D721Med (cell line): ENCODE results near the gene CDH23.

ENCODE experiments used
- DNase-seq: peaks from one replicate; pipeline ENCODE4 v3.0.0; 2011; ENCODE audit warnings: low spot score; ENCODE audit not compliant: insufficient read length
- FAIRE-seq: peaks from 2 replicates; lab custom pipeline; 2011; peaks lifted over from hg19 to GRCh38; lab: Jason Lieb, UNC
- TF ChIP-seq, protein P1 (sequence below): IDR thresholded peaks from 2 replicates; pipeline ENCODE4 v1.5.1; 2012; ENCODE audit warnings: mild to moderate bottlenecking, control low read depth; ENCODE audit not compliant: insufficient read depth; ENCODE audit errors: missing control alignments

Gene CDH23

DNA sequence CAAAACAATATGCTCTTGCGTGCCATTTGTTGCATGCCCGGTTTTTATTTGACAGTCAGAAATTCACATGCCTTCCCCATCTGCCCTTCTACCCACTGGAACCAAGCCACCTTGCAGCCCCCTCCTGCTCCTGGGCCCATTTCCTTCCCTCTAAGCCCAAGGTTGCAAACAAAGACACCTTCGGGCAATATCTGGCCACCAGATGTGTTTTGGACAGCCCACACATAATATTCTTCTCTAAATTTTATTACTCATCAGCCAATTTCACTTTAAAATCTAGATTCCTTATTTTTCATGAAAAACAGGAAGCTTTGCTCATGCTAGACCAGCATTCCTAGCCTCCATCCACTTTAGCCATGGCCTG, 341.1 kb downstream of the CDH23 start:
- no peak for DNase-seq
- FAIRE-seq = no peak
- TF ChIP-seq, protein P1, sequence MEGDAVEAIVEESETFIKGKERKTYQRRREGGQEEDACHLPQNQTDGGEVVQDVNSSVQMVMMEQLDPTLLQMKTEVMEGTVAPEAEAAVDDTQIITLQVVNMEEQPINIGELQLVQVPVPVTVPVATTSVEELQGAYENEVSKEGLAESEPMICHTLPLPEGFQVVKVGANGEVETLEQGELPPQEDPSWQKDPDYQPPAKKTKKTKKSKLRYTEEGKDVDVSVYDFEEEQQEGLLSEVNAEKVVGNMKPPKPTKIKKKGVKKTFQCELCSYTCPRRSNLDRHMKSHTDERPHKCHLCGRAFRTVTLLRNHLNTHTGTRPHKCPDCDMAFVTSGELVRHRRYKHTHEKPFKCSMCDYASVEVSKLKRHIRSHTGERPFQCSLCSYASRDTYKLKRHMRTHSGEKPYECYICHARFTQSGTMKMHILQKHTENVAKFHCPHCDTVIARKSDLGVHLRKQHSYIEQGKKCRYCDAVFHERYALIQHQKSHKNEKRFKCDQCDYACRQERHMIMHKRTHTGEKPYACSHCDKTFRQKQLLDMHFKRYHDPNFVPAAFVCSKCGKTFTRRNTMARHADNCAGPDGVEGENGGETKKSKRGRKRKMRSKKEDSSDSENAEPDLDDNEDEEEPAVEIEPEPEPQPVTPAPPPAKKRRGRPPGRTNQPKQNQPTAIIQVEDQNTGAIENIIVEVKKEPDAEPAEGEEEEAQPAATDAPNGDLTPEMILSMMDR = no peak

DNA sequence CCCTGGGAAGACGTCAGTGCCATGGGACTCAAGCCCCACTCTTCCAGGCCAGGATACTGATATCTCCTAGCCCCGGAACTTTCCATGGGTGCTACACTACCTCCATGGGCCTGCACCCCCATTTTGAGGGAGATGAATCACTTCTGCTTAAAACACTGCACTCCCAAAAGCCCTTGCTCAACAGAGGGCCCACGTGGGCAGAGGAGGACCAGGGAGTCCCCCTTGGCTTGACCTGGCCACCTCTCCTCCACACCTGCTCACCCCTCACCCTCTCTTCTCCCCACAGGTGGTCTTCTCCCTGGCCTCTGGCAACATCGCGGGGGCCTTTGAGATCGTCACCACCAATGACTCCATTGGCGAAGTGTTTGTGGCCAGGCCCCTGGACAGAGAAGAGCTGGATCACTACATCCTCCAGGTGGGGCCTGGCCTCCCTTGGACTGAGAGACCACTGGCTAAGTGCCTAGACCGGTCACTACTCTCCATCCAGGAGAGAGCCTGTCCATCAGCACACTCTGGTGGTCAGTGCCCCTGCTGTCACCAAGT, 342.7 kb downstream of the CDH23 start:
- FAIRE-seq (no peak), DNase-seq (no peak)
- TF ChIP-seq, protein P1 = no peak

DNA sequence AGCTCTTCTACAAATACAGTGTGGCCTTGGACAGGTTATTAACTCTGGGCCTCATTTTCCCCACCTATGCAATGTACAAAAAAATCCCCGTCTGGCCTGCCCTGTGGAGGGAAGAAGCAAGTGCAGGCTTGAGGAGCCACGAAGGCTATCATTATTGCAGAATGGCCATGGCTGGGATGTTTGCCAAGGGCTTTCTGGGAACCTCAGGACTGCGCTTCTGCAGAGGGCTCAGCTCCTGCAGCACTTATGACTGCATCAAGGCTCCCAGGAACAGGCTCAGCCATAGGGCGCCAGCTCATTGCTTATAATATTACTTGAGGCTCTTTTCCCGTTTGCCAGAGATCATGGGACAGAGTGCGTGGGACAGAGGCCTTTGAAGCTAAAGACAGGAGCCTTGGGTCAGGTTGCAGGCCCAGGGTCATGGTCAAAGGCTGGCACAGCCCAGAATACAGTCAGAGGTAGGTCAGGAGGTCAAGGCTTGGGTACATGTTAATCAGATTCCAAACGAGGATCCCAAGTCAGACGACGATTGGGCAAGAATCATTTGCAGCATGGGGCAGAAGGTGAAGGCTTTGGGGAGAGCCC, 343.4 kb downstream of the CDH23 start:
- DNase-seq = no peak
- no peak for FAIRE-seq

DNA sequence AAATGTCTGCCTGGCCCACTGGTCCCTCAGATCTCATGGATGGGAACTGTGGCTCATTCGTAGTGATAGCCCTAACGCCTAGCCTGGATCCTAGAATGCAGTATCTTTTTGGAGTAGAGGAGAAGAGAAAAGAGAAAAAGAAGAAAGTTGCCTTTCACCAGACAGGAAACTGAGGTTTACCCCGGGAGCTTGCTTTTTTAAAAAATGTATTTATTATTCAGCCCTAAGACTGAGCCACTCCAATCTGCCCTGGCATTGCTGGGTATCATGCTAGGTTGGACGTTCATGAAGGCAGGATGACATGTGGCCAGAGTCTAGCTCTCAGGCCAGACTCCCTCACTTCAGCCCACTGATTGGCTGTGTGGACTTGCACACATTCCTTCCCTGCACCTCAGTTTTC, 344.3 kb downstream of the CDH23 start:
- no peak for FAIRE-seq
- no peak for DNase-seq

More for the DNA sequence above, 343.4 kb downstream of the CDH23 start:
- TF ChIP-seq, protein P1 = no peak

DNA sequence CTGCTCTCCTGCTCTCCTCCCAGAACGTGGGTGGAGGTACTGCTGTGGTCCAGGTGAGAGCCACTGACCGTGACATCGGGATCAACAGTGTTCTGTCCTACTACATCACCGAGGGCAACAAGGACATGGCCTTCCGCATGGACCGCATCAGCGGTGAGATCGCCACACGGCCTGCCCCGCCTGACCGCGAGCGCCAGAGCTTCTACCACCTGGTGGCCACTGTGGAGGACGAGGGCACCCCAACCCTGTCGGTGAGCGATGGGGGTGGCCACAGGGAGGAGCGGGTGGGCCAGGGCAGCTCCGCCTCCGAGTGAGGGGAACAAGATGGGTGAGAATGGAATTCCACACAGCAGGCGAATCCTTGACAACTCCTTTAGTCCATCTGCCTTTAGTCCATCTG, 345.0 kb downstream of the CDH23 start:
- no peak for FAIRE-seq
- no peak for DNase-seq
- TF ChIP-seq, protein P1 = no peak

More for the DNA sequence above, 344.3 kb downstream of the CDH23 start:
- TF ChIP-seq, protein P1 = no peak

DNA sequence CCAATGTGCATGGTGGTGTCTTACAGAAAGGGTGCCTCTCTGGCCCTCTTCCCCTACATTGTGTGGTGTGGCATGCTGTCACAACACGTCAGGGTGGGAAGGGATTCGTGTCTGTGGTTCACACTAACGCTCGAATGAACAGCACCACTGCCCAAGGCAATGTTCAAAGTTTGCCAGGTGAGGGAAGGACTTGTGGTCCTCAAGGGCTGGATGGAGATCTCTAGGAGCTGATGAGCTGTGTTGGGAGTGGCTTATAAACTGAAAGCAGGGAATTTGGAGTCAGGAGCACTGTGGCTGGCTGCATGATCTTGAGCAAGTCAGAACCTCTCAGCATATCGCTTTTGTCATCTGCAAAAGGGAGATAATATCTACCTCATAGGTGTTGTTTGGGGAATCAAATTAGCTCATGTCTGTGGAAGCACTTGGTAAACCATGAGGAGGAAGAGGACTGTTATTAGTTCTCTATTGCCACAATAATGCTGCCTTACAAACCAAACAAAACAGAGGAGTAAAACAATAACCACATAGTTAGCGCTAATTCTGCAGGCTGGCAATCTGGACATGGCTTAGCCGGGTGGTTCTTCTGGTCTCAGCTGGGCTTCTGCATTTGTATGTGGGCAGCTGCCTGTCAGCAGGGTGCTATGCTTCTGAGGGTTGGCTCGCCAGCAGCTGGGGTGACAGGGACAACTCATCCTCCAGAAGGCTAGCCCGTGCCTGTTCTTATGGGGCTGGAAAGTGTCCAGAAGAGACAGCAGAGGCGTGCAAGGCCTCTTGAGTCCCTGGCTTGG, 345.8 kb downstream of the CDH23 start:
- TF ChIP-seq, protein P1 = no peak
- no peak for FAIRE-seq

More for the DNA sequence above, 345.8 kb downstream of the CDH23 start:
- DNase-seq = no peak
